A673 (cell line): ENCODE measurements around the gene HFM1. TPM values are rescaled to one million over a fixed set of nuclear protein-coding genes. Genes with fewer than 3 reads are reported as not detected.

Source experiments
- BruUV-seq: library from RNA; stranded (reverse); fragments of 400-500 nt; replicated peaks from 2 replicates; lab custom pipeline; 2021; lab: Mats Ljungman, UMichigan
- CTCF ChIA-PET: fragments of 300-600 bp; sonication (Branson Sonifier 250); formaldehyde crosslinking; loops from one replicate; lab custom pipeline; 2022; ENCODE audit warnings: antibody characterized with exemption; lab: Charles Lee
- POLR2A ChIA-PET: fragments of 300-600 bp; sonication (Branson Sonifier 250); formaldehyde crosslinking; loops from one replicate; lab custom pipeline; 2022; ENCODE audit warnings: antibody characterized with exemption; ENCODE audit not compliant: low non-redundant PET; lab: Charles Lee
- DNase-seq: peaks from one replicate; pipeline ENCODE4 v3.0.0-alpha.2; 2015; ENCODE audit warnings: low spot score
- H3K27ac ChIP-seq: fragments of 200-600 bp; sonication (generic); 2 replicates; pipeline ENCODE4 v1.5.1; 2016; ENCODE audit warnings: mixed run types, low read depth, mild to moderate bottlenecking, mixed read lengths, antibody characterized with exemption, low read length; ENCODE audit not compliant: poor library complexity, severe bottlenecking
- H3K27me3 ChIP-seq: fragments of 200-600 bp; sonication (generic); replicated peaks from 2 replicates; pipeline ENCODE4 v1.6.1; 2017; ENCODE audit warnings: mixed run types, low read depth, mild to moderate bottlenecking, mixed read lengths, antibody characterized with exemption, low read length; ENCODE audit not compliant: insufficient read depth, poor library complexity
- H3K36me3 ChIP-seq: fragments of 200-600 bp; sonication (generic); 2 replicates; pipeline ENCODE4 v1.6.1; 2016; ENCODE audit warnings: mixed run types, mild to moderate bottlenecking, mixed read lengths, antibody characterized with exemption, low read length; ENCODE audit not compliant: insufficient read depth, poor library complexity, severe bottlenecking
- H3K4me1 ChIP-seq: fragments of 200-600 bp; sonication (generic); 2 replicates; pipeline ENCODE4 v1.6.1; 2017; ENCODE audit warnings: mixed run types, mild to moderate bottlenecking, mixed read lengths, antibody characterized with exemption, low read length; ENCODE audit not compliant: insufficient read depth, poor library complexity, severe bottlenecking
- H3K4me3 ChIP-seq: fragments of 200-600 bp; sonication (generic); 2 replicates; pipeline ENCODE4 v1.5.1; 2016; ENCODE audit warnings: low read depth, mixed run types, mild to moderate bottlenecking, mixed read lengths, low read length; ENCODE audit not compliant: poor library complexity, severe bottlenecking
- H3K9me3 ChIP-seq: fragments of 200-600 bp; sonication (generic); 2 replicates; pipeline ENCODE4 v1.6.1; 2016; ENCODE audit warnings: mixed run types, low read depth, mild to moderate bottlenecking, mixed read lengths, antibody characterized with exemption, low read length; ENCODE audit not compliant: poor library complexity, severe bottlenecking
- EZH2 ChIP-seq: fragments of 200-600 bp; sonication (generic); IDR thresholded peaks from 2 replicates; pipeline ENCODE4 v1.6.1; 2017; ENCODE audit warnings: borderline replicate concordance, low read depth, mild to moderate bottlenecking, mixed read lengths, antibody characterized with exemption, low read length; ENCODE audit not compliant: poor library complexity, severe bottlenecking
- intact Hi-C: fragments of 100-400 bp; cut with micrococcal nuclease; formaldehyde crosslinking; loops from one replicate; pipeline ENCODE4 v1.10.0; 2022; ENCODE audit not compliant: unreplicated experiment
- total RNA-seq: library from RNA; stranded (reverse); gene quantifications from 2 replicates; pipeline ENCODE4 v1.2.3, GENCODE V29; 2021
- TF ChIP-seq, protein P1 (sequence below): fragments of 300-800, 200-600 bp; sonication (generic); conservative IDR thresholded peaks from 2 replicates; pipeline ENCODE4 v1.5.1; 2017; ENCODE audit warnings: low read depth, mild to moderate bottlenecking, antibody characterized with exemption, low read length, moderate library complexity, mixed read lengths

HFM1 gene
- total RNA-seq, 1 experiment from 2014 or later = 0.69 TPM

DNA sequence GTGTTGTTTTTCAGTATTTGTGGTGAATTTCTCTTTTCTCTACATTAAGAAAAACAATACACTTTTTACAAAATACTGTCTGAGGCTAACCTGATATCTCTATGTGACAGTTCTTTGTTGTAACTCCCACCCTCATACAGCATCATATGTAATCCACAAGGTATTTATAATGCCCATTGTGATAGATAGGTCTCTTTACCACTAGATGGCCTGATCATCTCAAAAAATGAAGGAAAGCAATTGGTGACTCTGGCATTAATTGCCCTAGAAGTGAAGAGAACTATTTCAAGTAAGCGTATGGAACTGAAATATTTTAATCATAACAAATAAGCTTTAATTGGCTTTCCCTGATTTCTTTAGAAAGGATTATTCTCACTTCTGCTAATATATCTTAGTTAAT lies 36.2 kb upstream of the HFM1 start:
- intact Hi-C loops = no loop called here
- DNase-seq = peak; percentile 40
- CTCF ChIA-PET = interaction anchor here (0.6 kb wide), 1 partner anchor 40 kb away, joined by 8 read pairs; no protein-coding TSS in a partner anchor

GRCh38 chr1:91439016-91439415 lies 34.4 kb upstream of the HFM1 start:
- intact Hi-C loops = loop anchor here (10.0 kb wide), 1 partner anchor 486 kb away; no protein-coding TSS in a partner anchor

More for the DNA sequence above, 36.2 kb upstream of the HFM1 start:
- H3K36me3 ChIP-seq = no peaks in the 10 kb centered on the region
- no peak overlapping the region for H3K4me3 ChIP-seq
- POLR2A ChIA-PET = interaction anchor here (0.6 kb wide), 1 partner anchor 807 kb away, joined by 3 read pairs; no protein-coding TSS in a partner anchor
- BruUV-seq = no TSS peak
- H3K9me3 ChIP-seq = no peaks in the 10 kb centered on the region
- no peaks in the 10 kb centered on the region for H3K4me1 ChIP-seq
- H3K27me3 ChIP-seq = no peaks in the 10 kb centered on the region
- no peak overlapping the region for H3K27ac ChIP-seq
- TF ChIP-seq, protein P1, sequence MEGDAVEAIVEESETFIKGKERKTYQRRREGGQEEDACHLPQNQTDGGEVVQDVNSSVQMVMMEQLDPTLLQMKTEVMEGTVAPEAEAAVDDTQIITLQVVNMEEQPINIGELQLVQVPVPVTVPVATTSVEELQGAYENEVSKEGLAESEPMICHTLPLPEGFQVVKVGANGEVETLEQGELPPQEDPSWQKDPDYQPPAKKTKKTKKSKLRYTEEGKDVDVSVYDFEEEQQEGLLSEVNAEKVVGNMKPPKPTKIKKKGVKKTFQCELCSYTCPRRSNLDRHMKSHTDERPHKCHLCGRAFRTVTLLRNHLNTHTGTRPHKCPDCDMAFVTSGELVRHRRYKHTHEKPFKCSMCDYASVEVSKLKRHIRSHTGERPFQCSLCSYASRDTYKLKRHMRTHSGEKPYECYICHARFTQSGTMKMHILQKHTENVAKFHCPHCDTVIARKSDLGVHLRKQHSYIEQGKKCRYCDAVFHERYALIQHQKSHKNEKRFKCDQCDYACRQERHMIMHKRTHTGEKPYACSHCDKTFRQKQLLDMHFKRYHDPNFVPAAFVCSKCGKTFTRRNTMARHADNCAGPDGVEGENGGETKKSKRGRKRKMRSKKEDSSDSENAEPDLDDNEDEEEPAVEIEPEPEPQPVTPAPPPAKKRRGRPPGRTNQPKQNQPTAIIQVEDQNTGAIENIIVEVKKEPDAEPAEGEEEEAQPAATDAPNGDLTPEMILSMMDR = peak; percentile 58
- TF ChIP-seq EZH2 = no peak

GRCh38 chr1:91428182-91428798 lies 23.7 kb upstream of the HFM1 start:
- Histone ChIP-seq H3K27me3 (no peaks in the 10 kb centered on the region), H3K4me3 (no peak overlapping the region), H3K9me3 (no peaks in the 10 kb centered on the region), H3K27ac (no peak overlapping the region), H3K4me1 (no peaks in the 10 kb centered on the region), H3K36me3 (no peaks in the 10 kb centered on the region)
- POLR2A ChIA-PET = no interaction called here
- no peak for TF ChIP-seq EZH2
- TF ChIP-seq, protein P1 = no peak
- CTCF ChIA-PET = no interaction called here
- intact Hi-C loops = no loop called here
- DNase-seq = no peak
- BruUV-seq = no TSS peak

More at GRCh38 chr1:91439016-91439415, 34.4 kb upstream of the HFM1 start:
- no peak overlapping the region for H3K4me3 ChIP-seq
- H3K9me3 ChIP-seq = no peaks in the 10 kb centered on the region
- TF ChIP-seq EZH2 = no peak
- no peaks in the 10 kb centered on the region for H3K36me3 ChIP-seq
- ChIA-PET POLR2A (no interaction called here), CTCF (no interaction called here)
- no peaks in the 10 kb centered on the region for H3K4me1 ChIP-seq
- no TSS peak for BruUV-seq
- no peak for DNase-seq
- H3K27ac ChIP-seq = no peak overlapping the region
- H3K27me3 ChIP-seq = no peaks in the 10 kb centered on the region
